Muscle of leg (tissue), 11 donors: ENCODE data around the gene FAM110D. TPM values are rescaled to one million over a fixed set of nuclear protein-coding genes. Genes with fewer than 3 reads are reported as not detected.

ENCODE experiments used
- DNase-seq: peaks from one replicate; pipeline ENCODE4 v3.0.0; 2013
- H3K27ac ChIP-seq: one replicate; pipeline ENCODE4 v1.5.1; 2013; ENCODE audit warnings: mild to moderate bottlenecking, low read length, control low read depth
- H3K27me3 ChIP-seq: one replicate; pipeline ENCODE4 v1.6.1; 2013; ENCODE audit warnings: low read length; ENCODE audit not compliant: control insufficient read depth, insufficient read depth
- H3K36me3 ChIP-seq: one replicate; pipeline ENCODE4 v1.6.1; 2013; ENCODE audit warnings: low read length; ENCODE audit not compliant: control insufficient read depth, insufficient read depth
- H3K4me1 ChIP-seq: one replicate; pipeline ENCODE4 v1.6.1; 2013; ENCODE audit warnings: low read length; ENCODE audit not compliant: control insufficient read depth, insufficient read depth
- H3K4me3 ChIP-seq: one replicate; pipeline ENCODE4 v1.5.1; 2013; ENCODE audit warnings: low read length, control low read depth
- H3K9me3 ChIP-seq: replicated peaks from 2 replicates; pipeline ENCODE4 v1.6.1; 2013; ENCODE audit warnings: low read depth, low read length; ENCODE audit not compliant: control insufficient read depth
- WGBS: methylation state at CpG from one replicate; pipeline ENCODE4 v1.1.5; 2013; ENCODE audit warnings: missing lambda C conversion rate; ENCODE audit not compliant: insufficient coverage; 5-methylcytosine and 5-hydroxymethylcytosine counted together
- polyA plus RNA-seq, 8 donors: library from polyadenylated mRNA; unstranded; fragments of 120-200 nt; gene quantifications; one replicate each; pipeline versions ENCODE4 v1.2.1 to v1.2.3, GENCODE V29; 2013; ENCODE audit warnings: inconsistent platforms in 1 of 8, low replicate concordance in 1 of 8; ENCODE audit not compliant: insufficient read length in 8 of 8, insufficient read depth in 1 of 8
- total RNA-seq: library from RNA; stranded (reverse); fragments of 120-200 nt; gene quantifications from one replicate; pipeline ENCODE4 v1.2.4, GENCODE V29; 2013

The FAM110D gene
- total and polyA plus RNA-seq, 9 donors, result 0.71 to 1.0 (median 0.91) TPM

GRCh38 chr1:26213335-26213905 lies 54.5 kb downstream of the FAM110D start:
- DNase-seq, result no peak
- Histone ChIP-seq H3K27me3 (peaks cover 4% of the 10 kb centered on the region), H3K4me3 (no peak overlapping the region), H3K27ac (no peak overlapping the region), H3K9me3 (no peaks in the 10 kb centered on the region), H3K4me1 (no peaks in the 10 kb centered on the region), H3K36me3 (no peaks in the 10 kb centered on the region)
- 54% methylated on average over 2 of the region's 6 CpGs for WGBS

Other genes starting within 250 kb of the FAM110D start
- gene PAFAH2, start 161.0 kb upstream of the FAM110D start, total RNA-seq, result 59.7 TPM
- gene PAFAH2, start 161.0 kb upstream of the FAM110D start, polyA plus RNA-seq, result 10 to 100 TPM; 42.1 to 78.5 (median 55.6) TPM
- gene EXTL1, start 137.3 kb upstream of the FAM110D start, total RNA-seq, result 0.71 TPM
- gene EXTL1, start 137.3 kb upstream of the FAM110D start, polyA plus RNA-seq, result 1 to 10 TPM; 1.7 to 4.6 (median 2.5) TPM
- gene SLC30A2, start 113.0 kb upstream of the FAM110D start, total RNA-seq, result 0.93 TPM
- 1 to 10 TPM in 2 of 8 donors, under 1 TPM in 6; 0.29 to 2.0 (median 0.65) TPM for gene SLC30A2, start 113.0 kb upstream of the FAM110D start, polyA plus RNA-seq
- 44.8 TPM for gene TRIM63, start 91.4 kb upstream of the FAM110D start, total RNA-seq
- gene TRIM63, start 91.4 kb upstream of the FAM110D start, polyA plus RNA-seq, result 10 to 100 TPM; 25.8 to 59.2 (median 40.8) TPM
- gene PDIK1L, start 47.3 kb upstream of the FAM110D start, total RNA-seq, result 7.0 TPM
- 1 to 10 TPM; 5.7 to 9.1 (median 6.5) TPM for gene PDIK1L, start 47.3 kb upstream of the FAM110D start, polyA plus RNA-seq
- not detected for gene C1orf232, start 9.9 kb downstream of the FAM110D start, total RNA-seq
- not detected for gene C1orf232, start 9.9 kb downstream of the FAM110D start, polyA plus RNA-seq
- gene ZNF593, start 10.8 kb downstream of the FAM110D start, total RNA-seq, result 20.7 TPM
- gene ZNF593, start 10.8 kb downstream of the FAM110D start, polyA plus RNA-seq, result 10 to 100 TPM; 18.7 to 25.8 (median 19.3) TPM
- 0.31 TPM for gene ZNF593OS, start 12.8 kb downstream of the FAM110D start, total RNA-seq
- gene ZNF593OS, start 12.8 kb downstream of the FAM110D start, polyA plus RNA-seq, result 1 to 10 TPM in 4 of 8 donors, under 1 TPM in 4; 0.49 to 1.6 (median 0.95) TPM
- gene CNKSR1, start 18.4 kb downstream of the FAM110D start, total RNA-seq, result 1.2 TPM
- gene CNKSR1, start 18.4 kb downstream of the FAM110D start, polyA plus RNA-seq, result 1 to 10 TPM in 7 of 8 donors, under 1 TPM in 1; 0.81 to 5.2 (median 2.2) TPM
- not detected for gene CATSPER4, start 31.5 kb downstream of the FAM110D start, total RNA-seq
- under 1 TPM in 1 of 8 donors, not detected in 7; 0.06 TPM for gene CATSPER4, start 31.5 kb downstream of the FAM110D start, polyA plus RNA-seq
- 18.0 TPM for gene CEP85, start 75.1 kb downstream of the FAM110D start, total RNA-seq
- 10 to 100 TPM; 20.5 to 26.3 (median 22.0) TPM for gene CEP85, start 75.1 kb downstream of the FAM110D start, polyA plus RNA-seq
- 12.2 TPM for gene SH3BGRL3, start 121.0 kb downstream of the FAM110D start, total RNA-seq
- gene SH3BGRL3, start 121.0 kb downstream of the FAM110D start, polyA plus RNA-seq, result 10 to 100 TPM; 53.0 to 85.2 (median 61.9) TPM
- gene UBXN11, start 147.6 kb downstream of the FAM110D start, total RNA-seq, result 4.2 TPM
- gene UBXN11, start 147.6 kb downstream of the FAM110D start, polyA plus RNA-seq, result 10 to 100 TPM in 5 of 8 donors, 1 to 10 TPM in 3; 7.7 to 13.9 (median 10.5) TPM
- gene CD52, start 158.9 kb downstream of the FAM110D start, total RNA-seq, result 1.7 TPM
- 1 to 10 TPM; 1.1 to 3.8 (median 2.1) TPM for gene CD52, start 158.9 kb downstream of the FAM110D start, polyA plus RNA-seq
- gene CRYBG2, start 195.1 kb downstream of the FAM110D start, total RNA-seq, result 0.22 TPM
- gene CRYBG2, start 195.1 kb downstream of the FAM110D start, polyA plus RNA-seq, result 1 to 10 TPM in 1 of 8 donors, under 1 TPM in 3, not detected in 4; 0.07 to 1.6 (median 0.16) TPM
- not detected for gene ZNF683, start 213.7 kb downstream of the FAM110D start, total RNA-seq
- gene ZNF683, start 213.7 kb downstream of the FAM110D start, polyA plus RNA-seq, result not detected